HG03432 (cell line): ENCODE measurements around the gene TIFAB.

Source experiments
- ATAC-seq: cut with Tn5 transposase; IDR thresholded peaks from one replicate; pipeline ENCODE4 v1.9.1; 2021; ENCODE audit warnings: mild to moderate bottlenecking, moderate library complexity; ENCODE audit not compliant: unreplicated experiment

TIFAB gene

GRCh38 chr5:135444360-135444759 lies 7.8 kb downstream of the TIFAB start:
- no peak for ATAC-seq

- no peak for ATAC-seq
These were observed 8.8 kb downstream of the TIFAB start for GRCh38 chr5:135443161-135443960.

- ATAC-seq: no peak
These were observed 9.6 kb downstream of the TIFAB start for GRCh38 chr5:135442431-135443160.

- ATAC-seq: no peak
These were observed 10.2 kb downstream of the TIFAB start for GRCh38 chr5:135441919-135442318.

- ATAC-seq: no peak
These were observed 10.8 kb downstream of the TIFAB start for GRCh38 chr5:135441350-135441831.

- ATAC-seq: no peak
These were observed 11.2 kb downstream of the TIFAB start for GRCh38 chr5:135440916-135441315.

- ATAC-seq: no peak
These were observed 12.6 kb downstream of the TIFAB start for GRCh38 chr5:135439231-135440205.

- ATAC-seq: no peak
These were observed 13.4 kb downstream of the TIFAB start for GRCh38 chr5:135438636-135439221.

- no peak for ATAC-seq
These were observed 14.2 kb downstream of the TIFAB start for GRCh38 chr5:135437796-135438560.

- no peak for ATAC-seq
These were observed 14.7 kb downstream of the TIFAB start for GRCh38 chr5:135437422-135437795.

- ATAC-seq: no peak
These were observed 15.2 kb downstream of the TIFAB start for GRCh38 chr5:135436951-135437418.

- ATAC-seq: no peak
These were observed 16.5 kb downstream of the TIFAB start for GRCh38 chr5:135435467-135436330.

- ATAC-seq: no peak
These were observed 17.3 kb downstream of the TIFAB start for GRCh38 chr5:135434591-135435466.

GRCh38 chr5:135433681-135434426 lies 18.3 kb downstream of the TIFAB start:
- ATAC-seq: no peak

GRCh38 chr5:135432113-135432512 lies 20.0 kb downstream of the TIFAB start:
- no peak for ATAC-seq

GRCh38 chr5:135430135-135430437 lies 22.1 kb downstream of the TIFAB start:
- no peak for ATAC-seq
